Smooth muscle cell (in vitro differentiated cells): ENCODE data around the gene OR8D4. TPM values are rescaled to one million over a fixed set of nuclear protein-coding genes. Genes with fewer than 3 reads are reported as not detected.
"Not testable (repeated sequence)": the region's sequence is repeated elsewhere in the genome, so short reads cannot be mapped to it uniquely, and the experiment has no call there.

Source experiments
- DNase-seq: peaks from one replicate; lab custom pipeline; 2025; ENCODE audit not compliant: unreplicated experiment; lab: John Stamatoyannopoulos, UW
- H2AFZ ChIP-seq: fragments of 200-600 bp; sonication (generic); 2 replicates; pipeline ENCODE4 v1.6.0; 2016; ENCODE audit warnings: antibody characterized with exemption, low read depth, mild to moderate bottlenecking
- H3F3A ChIP-seq: fragments of 200-600 bp; sonication (generic); 2 replicates; pipeline ENCODE4 v1.6.0; 2017; ENCODE audit warnings: antibody characterized with exemption, low read depth
- H3K27ac ChIP-seq: fragments of 200-600 bp; sonication (generic); 2 replicates; pipeline ENCODE4 v1.5.1; 2016; ENCODE audit warnings: low read depth, mild to moderate bottlenecking
- H3K27me3 ChIP-seq: fragments of 200-600 bp; sonication (generic); 2 replicates; pipeline ENCODE4 v1.6.1; 2016; ENCODE audit warnings: low read depth, mild to moderate bottlenecking
- H3K36me3 ChIP-seq: fragments of 200-600 bp; sonication (generic); 2 replicates; pipeline ENCODE4 v1.5.1; 2016; ENCODE audit warnings: low read depth
- H3K4me1 ChIP-seq: fragments of 200-600 bp; sonication (generic); 2 replicates; pipeline ENCODE4 v1.5.1; 2016; ENCODE audit warnings: low read depth
- H3K4me2 ChIP-seq: fragments of 200-600 bp; sonication (generic); 2 replicates; pipeline ENCODE4 v1.6.0; 2016; ENCODE audit warnings: mild to moderate bottlenecking
- H3K4me3 ChIP-seq: fragments of 200-600 bp; sonication (generic); 2 replicates; pipeline ENCODE4 v1.5.1; 2016; ENCODE audit warnings: mild to moderate bottlenecking
- H3K79me2 ChIP-seq: fragments of 200-600 bp; sonication (generic); 2 replicates; pipeline ENCODE4 v1.6.0; 2016; ENCODE audit warnings: low read depth, mild to moderate bottlenecking
- H3K9ac ChIP-seq: fragments of 200-600 bp; sonication (generic); 2 replicates; pipeline ENCODE4 v1.6.0; 2016; ENCODE audit warnings: low read depth
- H3K9me3 ChIP-seq: fragments of 200-600 bp; sonication (generic); replicated peaks from 2 replicates; pipeline ENCODE4 v1.5.1; 2016; ENCODE audit warnings: low read depth
- H4K20me1 ChIP-seq: fragments of 200-600 bp; sonication (generic); 2 replicates; pipeline ENCODE4 v1.6.0; 2016; ENCODE audit warnings: low read depth
- CTCF ChIP-seq: fragments of 200-600 bp; sonication (generic); IDR thresholded peaks from 2 replicates; pipeline ENCODE4 v1.5.1; 2017; ENCODE audit warnings: borderline replicate concordance, mild to moderate bottlenecking, antibody characterized with exemption; ENCODE audit not compliant: insufficient read depth, poor library complexity, severe bottlenecking
- WGBS: methylation state at CpG from one replicate; pipeline ENCODE4 v1.1.7; 2016; ENCODE audit warnings: low lambda C conversion rate; 5-methylcytosine and 5-hydroxymethylcytosine counted together
- polyA plus RNA-seq: library from polyadenylated mRNA; unstranded; fragments of >200 nt; fragmentation: Nextera tagmentation; extraction: Ambion mirVana; gene quantifications from 2 replicates; pipeline ENCODE4 v1.2.1, GENCODE V29; 2016
- total RNA-seq: library from RNA; depleted of rRNA; stranded (reverse); fragments of >200 nt; gene quantifications from 2 replicates; pipeline ENCODE4 v1.2.3, GENCODE V29; 2014

The OR8D4 gene
- total and polyA plus RNA-seq, 2 experiments from 2014 or later, result not detected

- Histone ChIP-seq H3K4me2 (no peak overlapping the region), H3K27me3 (no peaks in the 10 kb centered on the region), H3K9me3 (no peaks in the 10 kb centered on the region), H3F3A (no peaks in the 10 kb centered on the region), H3K4me3 (no peak overlapping the region), H3K27ac (no peak overlapping the region), H3K36me3 (no peaks in the 10 kb centered on the region), H2AFZ (no peak overlapping the region), H3K4me1 (no peaks in the 10 kb centered on the region), H3K9ac (no peak overlapping the region), H3K79me2 (no peaks in the 10 kb centered on the region), H4K20me1 (no peaks in the 10 kb centered on the region)
- DNase-seq, result no peak
- 60% methylated on average over 2 of the region's 2 CpGs for WGBS
- no peak for TF ChIP-seq CTCF
Measured at GRCh38 chr11:123859731-123860130, 42.2 kb upstream of the OR8D4 start.

- H3K9me3 ChIP-seq, H3F3A ChIP-seq, H3K27me3 ChIP-seq, H3K27ac ChIP-seq, H3K36me3 ChIP-seq, H3K4me2 ChIP-seq, H3K79me2 ChIP-seq, H4K20me1 ChIP-seq, DNase-seq, H3K9ac ChIP-seq, H2AFZ ChIP-seq, H3K4me3 ChIP-seq, H3K4me1 ChIP-seq: not testable (repeated sequence)
- 48% methylated on average over 6 of the region's 7 CpGs for WGBS
Measured at GRCh38 chr11:123865293-123865692, 36.7 kb upstream of the OR8D4 start.

GRCh38 chr11:123867795-123868194 is 34.2 kb upstream of the OR8D4 start:
- H3K9ac ChIP-seq, H3K36me3 ChIP-seq, H3K4me1 ChIP-seq, H3K79me2 ChIP-seq, H4K20me1 ChIP-seq, H3K27ac ChIP-seq, H3K27me3 ChIP-seq, H3K4me3 ChIP-seq, DNase-seq, H3F3A ChIP-seq, H3K4me2 ChIP-seq, H2AFZ ChIP-seq, H3K9me3 ChIP-seq: not testable (repeated sequence)
- WGBS, result 85% methylated on average over 9 of the region's 9 CpGs

- TF ChIP-seq CTCF, result no peak
- Histone ChIP-seq H3K27me3 (no peaks in the 10 kb centered on the region), H4K20me1 (no peaks in the 10 kb centered on the region), H3K36me3 (no peaks in the 10 kb centered on the region), H3K9me3 (no peaks in the 10 kb centered on the region), H3K79me2 (no peaks in the 10 kb centered on the region), H3K4me2 (no peak overlapping the region), H2AFZ (no peak overlapping the region), H3F3A (no peaks in the 10 kb centered on the region), H3K9ac (no peak overlapping the region), H3K27ac (no peak overlapping the region), H3K4me3 (no peak overlapping the region), H3K4me1 (peaks cover 6% of the 10 kb centered on the region)
- no peak for DNase-seq
- WGBS, result 95% methylated on average over 4 of the region's 4 CpGs
Measured at GRCh38 chr11:123880912-123881311, 21.1 kb upstream of the OR8D4 start.

GRCh38 chr11:123885570-123885969 is 16.4 kb upstream of the OR8D4 start, which contains the start of gene TMEM225:
TMEM225 (minus strand) TSS chr11:123885670; CDS start chr11:123885425, 245 bp downstream.
- Histone ChIP-seq H3F3A (no peaks in the 10 kb centered on the region), H3K9me3 (no peaks in the 10 kb centered on the region), H3K36me3 (no peaks in the 10 kb centered on the region), H3K4me3 (no peak within 1 kb of the TSS), H3K4me2 (no peak within 1 kb of the TSS), H3K27ac (no peak within 1 kb of the TSS), H4K20me1 (no peaks in the 10 kb centered on the region), H3K4me1 (no peaks in the 10 kb centered on the region), H3K79me2 (no peaks in the 10 kb centered on the region), H3K27me3 (no peaks in the 10 kb centered on the region), H2AFZ (no peak within 1 kb of the TSS), H3K9ac (no peak within 1 kb of the TSS)
- DNase-seq, result no peak
- 88% methylated on average over 3 of the region's 3 CpGs for WGBS
- no peak for TF ChIP-seq CTCF
